UCSD-AML1 (cell line): ENCODE measurements around the gene PDK2.

Experiments used
- DNase-seq: peaks from one replicate; lab custom pipeline; 2025; ENCODE audit not compliant: unreplicated experiment; lab: John Stamatoyannopoulos, UW

Gene PDK2

DNA sequence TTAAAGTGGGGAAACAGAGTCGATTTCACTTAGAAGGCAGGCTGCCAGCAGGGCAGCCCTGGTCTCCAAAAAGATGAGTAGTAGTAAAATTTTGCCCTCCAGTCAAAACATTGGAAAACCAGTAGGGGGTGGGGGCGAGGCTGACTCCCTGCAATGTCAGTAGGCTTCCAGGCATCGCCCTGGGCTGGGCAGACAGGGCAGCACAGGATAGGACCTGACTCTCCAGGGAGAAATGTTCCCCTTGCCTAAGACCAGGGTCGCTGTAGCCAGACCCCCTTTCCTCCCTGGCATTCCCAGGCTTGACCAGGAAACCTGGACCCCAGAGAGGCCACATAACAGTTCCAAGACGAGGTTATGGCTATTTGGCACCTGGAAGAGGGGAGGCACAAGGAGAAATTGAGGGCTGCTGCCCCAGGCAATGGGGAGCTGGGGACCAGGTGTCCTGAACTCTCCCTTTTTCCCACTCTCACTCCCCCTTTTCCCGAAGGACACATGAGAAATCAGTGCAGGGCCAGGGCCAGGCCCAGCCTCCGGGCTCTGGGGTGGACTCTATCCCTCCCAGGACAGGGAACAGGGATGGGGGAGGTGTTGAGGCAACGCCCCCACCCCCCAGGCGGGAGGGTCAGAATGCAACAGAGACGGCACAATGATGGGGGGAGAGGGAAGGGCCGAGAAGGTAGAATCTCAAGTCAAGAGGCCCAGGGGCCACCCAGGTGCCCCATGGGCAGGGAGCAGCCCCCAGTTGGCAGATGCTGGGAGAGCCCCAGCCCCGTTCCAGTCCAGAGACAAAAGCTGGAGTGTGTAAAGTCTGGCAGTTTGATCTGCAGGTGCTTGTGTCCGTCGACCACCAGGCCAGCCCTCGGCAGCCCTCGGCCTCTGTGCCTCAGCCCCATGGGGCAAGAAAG is 39.3 kb downstream of the PDK2 start:
- DNase-seq, result no peak

DNA sequence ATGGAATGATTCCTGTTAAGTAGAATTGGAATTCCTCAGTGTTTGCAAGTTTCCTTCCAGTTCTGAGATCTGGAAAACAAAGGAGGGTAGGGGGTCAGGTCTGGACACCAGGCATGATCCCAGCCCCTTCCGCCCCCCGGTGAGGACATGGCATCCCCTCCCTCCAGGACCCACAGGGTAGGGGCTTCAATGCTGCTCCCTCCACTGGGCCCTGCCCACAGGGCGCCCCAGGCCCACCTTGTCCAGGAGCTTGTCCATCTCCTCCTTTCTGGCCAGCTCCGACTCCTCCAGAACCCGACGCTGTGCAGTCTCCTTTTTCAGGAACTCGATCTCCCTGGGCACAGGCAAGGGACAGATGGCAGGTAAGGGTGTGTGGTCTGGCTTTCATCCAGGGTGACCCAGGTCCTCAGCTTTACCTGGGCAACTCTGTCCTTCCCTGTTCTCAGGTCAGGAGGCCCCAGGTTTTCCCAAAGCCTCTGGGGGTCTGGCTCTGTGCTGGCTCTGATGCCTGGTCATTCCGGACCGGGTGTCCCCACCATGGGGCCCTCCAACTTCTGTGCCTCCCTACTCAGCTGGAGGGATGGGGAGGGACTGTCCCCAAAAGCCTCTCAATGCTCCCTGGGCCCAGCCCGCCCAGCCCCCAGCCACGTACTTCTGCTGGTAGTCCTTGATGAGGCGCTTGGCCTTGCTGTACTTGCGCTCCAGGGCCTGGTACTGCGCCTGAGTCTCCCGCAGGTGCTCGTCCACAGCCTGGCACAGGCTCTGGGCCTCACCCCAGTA is 40.4 kb downstream of the PDK2 start:
- no peak for DNase-seq

DNA sequence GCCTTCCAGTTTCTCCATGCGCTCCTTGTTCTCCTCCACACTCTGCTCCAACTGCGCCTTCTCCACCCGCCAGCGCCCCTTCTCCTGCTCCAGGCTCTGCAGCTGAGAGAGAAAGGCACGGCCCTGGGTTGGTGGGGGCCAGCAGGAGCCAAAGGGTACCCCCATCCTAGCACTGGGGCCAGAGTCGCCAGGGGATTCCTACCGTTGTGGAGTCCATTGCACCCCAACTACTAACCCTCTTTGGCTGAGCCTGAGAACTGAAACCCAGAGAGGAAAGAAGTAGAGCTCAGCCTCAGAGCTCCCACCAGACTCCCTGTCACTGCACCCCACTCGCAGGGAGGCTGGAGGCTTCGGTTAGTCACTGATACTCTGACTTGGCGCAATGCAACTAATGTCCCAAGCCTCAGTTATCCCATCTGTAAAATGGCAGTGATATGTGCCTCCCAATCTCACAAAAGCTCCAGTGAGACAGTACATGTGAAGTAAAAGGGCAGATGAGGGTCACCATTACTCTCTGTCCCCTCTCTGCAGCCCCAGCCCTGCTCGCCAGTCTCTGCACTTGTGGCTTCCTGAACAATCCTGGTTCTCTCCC is 41.0 kb downstream of the PDK2 start:
- DNase-seq, result no peak

DNA sequence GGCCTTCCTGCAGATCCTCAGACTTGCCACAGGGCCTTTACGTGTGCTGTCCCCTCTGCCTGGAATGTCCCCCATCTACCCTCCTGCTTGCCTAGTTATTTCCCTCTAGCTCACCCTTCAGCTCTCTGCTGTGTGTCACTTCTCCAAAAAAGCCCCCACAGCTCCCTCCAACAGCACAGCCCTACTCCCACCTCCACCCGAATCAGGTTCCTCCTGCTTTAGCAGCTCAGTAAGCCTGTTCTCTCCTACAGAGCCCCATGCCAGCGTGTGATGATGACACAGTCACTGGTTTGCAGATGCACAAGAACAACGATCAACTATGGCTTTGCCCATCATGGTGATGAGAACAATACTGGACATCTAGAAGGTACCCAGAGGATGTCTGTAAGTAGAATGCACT is 41.9 kb downstream of the PDK2 start:
- no peak for DNase-seq

DNA sequence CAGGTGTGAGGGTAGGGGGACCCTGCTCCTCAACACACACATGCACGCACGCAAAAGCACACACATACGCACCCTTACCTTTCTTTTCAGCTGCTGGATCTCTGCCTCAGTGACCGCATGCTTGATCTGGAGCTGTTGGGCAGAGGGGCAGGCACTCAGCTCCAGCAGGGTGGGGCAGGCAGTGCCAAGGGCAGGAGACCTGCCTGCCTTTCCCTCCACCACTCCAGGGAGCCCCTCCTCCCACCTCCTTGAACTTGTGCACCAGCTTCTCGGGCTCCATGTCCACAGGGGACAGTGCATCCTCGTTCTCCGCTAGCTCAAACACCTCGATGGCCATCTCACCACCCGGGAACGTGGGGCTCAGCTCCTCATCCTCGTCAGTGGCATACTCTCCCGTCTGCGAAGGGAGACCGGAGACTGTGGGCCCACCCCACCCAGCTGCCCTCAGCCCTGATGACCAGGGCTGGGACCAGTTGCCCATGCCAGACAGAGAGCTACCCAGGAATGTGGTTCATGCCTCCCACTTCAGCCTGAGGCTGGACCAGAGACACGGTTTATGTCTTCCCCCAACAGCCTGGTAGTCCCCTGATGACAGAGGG is 44.1 kb downstream of the PDK2 start:
- DNase-seq, result no peak

DNA sequence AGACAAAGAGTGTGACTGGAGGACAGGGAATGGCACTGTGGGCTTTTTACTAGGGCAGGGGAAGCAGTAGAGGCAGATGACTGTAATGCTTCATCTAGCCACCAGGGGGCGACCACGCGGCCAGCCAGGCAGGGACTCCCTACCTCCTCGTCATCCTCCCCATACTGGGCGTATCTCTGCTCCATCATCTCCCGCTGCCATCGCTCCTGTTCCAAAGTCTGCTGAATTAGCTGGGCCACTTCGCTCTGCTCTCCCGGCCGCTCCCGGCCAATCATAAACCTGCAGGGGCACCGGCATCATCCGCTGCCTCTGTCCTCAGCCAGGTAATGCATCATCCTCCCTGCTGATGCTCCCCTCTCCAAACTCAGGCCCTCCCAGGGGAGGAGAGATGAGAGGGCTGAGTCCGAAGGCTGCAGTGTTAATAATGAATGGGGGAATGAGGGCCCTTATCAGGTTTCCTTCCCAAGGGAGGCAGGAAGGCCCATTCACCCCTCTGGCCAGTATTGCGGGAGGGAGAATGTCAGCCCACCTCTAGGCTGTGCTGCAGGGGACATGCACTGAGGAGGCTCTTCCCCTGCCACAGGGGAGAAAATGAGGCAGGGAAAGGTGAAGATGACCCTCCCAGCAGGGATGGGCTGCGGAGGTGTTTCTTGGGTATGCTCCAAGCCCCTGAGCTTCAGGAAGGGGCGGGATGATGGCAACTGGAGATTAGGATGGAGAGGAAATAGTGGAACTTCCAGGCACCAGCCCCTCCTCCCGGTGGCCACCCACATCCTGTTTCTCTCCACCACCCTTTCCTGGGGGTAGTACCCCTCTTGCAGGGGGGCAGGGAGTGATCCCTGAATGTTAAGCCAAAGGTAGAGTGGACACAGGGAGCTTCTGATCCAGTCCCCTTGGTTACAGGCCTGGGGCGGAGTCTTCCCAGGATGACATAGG is 45.1 kb downstream of the PDK2 start:
- DNase-seq, result peak; percentile 85

DNA sequence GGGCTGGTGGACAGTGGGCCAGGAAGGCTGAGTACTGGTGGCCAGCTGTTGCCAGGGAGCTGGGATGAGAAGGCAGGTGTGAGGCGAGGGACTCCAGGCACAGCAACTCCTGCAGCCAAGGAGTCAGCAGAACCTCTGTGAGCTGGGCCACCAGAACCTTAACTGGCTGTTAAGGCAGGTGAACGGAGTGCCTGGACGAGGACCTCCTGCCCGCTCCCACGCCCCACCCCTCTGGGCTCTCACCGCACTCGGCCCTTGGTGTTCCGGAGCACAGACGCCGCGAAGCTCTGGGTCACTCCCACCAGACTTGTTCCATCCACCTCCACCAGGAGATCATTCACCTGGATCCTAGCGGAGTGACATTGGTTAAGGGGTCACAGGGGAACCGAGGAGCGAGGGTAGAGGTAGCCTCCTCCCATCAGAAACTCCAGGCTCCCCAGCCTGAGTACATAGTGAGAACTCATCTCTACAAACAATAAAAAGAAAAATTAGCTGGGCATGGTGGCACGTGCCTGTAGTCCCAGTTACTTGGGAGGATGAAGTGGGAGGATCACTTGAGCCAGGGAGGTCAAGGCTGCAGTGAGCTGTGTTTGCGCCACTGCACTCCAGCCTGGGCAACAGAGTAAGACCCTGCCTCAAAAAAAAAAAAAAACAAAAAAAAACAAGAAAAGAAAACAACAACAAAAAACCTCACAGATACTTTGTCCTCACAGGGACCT is 46.0 kb downstream of the PDK2 start:
- no peak for DNase-seq

DNA sequence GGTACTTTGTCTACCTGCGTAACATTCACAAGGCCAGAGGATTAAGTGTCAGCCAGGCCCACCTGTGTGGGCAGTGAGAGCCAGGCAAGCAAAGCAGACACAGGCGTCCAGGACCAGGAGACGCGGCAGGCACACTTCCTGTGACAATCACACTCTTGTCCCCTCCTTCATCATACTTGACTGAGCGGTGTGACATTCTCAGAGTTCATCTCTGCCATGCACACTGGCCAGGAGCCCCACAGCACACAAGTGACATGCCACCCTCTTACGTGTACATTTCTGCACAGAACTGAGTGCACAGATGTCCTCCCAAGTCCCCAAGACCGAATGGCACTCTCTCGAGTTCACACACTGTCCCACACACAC is 46.6 kb downstream of the PDK2 start:
- no peak for DNase-seq

DNA sequence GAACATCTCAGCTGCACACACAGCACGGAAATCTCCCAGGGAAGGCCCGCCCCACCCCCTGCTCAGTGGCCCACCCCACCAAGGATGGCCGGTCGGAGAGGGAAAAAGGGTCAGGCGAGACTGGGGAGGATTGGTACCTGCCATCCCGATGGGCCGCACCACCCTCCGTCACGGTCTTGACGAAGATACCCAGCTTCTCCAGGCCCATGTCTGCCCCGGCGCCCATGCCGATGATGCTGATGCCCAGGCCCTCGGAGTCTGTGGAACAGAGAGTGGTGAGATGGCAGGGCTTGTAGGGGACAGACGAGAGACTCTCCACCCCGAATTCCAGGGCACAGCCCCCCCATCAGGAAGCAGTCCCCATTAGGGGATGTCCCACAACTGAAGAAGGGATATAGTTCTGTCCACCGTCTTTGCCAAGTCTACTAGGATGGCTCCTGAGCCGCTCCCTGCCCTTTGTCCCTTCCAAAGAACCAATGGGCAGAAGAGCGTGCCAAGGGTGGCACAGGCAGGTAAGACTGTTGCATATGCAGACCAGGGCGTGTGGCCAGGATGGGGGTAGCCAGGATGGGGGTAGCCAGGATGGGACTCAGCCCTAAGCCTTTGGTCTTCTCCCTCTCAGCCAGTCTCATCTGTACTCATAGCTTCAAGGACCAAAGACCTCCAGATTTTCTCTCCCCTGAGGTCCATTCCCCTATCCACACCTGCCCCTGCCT is 48.5 kb downstream of the PDK2 start:
- no peak for DNase-seq

DNA sequence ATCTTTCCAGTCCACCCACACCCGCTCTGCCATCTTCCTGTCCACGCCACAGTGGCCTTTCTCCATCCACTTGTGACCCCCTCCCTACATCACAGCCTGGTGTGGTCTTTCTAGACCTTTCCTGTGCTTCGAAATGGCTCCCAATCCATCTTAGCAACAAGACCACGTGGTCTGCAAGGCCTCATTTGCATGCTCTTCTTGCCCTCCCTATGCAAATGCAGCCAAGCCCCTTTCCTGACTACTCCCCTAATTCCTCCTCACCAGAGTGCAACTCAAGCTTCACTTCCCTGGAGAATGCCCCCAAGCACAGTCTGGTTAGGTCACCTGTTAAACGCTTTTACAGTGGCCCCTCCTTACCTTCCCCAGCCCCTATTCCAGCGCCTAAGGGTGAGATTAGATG is 49.2 kb downstream of the PDK2 start:
- DNase-seq, result no peak

DNA sequence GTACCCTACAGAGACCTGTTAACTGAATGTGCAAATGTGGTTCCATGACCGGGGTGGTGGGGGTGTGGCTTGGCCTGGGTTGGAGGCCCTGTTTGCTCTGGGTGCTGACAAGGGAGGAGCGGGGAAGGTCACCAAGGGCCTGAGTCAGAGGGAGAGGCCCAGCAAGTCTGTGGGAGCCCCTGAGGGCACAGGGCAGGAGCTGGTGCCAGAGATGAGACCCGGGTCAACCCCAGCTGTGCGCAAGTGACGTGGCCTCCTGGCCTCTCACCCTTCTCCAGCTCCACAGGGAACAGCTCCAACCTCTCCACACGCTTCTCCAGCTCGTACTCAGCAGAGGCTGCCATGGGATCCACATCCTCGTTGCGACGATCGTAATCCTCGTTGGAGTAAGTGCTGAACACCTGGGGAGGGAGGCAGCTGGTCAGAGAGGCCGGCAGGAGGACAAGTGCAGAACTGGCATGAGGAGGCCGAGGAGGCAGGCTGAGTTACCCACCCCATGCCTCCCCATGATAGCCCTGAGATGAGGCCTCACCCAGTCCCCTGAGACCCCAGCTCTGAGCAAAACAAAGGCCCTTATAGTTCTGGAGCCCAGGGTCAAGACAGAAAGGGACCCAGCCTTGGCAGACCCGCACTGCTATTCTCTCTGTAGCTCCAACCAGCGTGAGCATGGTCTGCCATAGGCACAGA is 49.8 kb downstream of the PDK2 start:
- DNase-seq, result no peak

DNA sequence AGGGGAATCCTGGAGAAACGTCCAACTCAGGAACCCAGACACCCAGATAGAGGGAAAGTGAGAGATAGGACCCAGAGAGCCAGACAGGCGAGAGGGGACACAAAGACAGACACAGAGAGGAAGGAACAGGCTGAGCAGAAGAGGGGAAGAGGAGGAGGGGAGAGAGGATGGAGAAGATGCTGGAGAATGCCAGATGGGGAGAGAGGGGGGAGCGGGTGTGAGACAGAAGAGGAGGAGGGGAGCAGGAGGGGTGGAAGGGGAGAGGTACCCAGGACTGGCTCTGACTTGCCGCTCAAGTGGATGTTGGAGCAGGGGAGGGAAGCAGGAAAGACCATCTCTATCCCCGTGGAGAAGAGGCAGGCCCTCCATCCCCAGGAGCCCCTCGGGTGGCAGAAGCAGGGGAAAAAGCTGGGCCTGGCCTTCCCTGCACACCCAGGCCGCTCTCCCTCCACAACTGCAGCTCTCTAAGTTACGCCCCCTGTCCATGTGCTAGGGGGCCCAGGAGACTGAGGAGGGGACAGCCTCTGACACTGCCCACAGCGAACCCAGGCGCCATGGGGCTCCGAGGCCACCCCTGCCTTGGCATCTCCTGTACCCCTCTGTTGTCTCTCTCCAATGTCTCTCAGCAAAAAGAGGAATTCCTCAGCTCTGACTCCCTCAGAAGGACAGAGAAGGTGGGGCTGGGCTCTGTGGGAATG is 50.5 kb downstream of the PDK2 start:
- DNase-seq, result no peak

DNA sequence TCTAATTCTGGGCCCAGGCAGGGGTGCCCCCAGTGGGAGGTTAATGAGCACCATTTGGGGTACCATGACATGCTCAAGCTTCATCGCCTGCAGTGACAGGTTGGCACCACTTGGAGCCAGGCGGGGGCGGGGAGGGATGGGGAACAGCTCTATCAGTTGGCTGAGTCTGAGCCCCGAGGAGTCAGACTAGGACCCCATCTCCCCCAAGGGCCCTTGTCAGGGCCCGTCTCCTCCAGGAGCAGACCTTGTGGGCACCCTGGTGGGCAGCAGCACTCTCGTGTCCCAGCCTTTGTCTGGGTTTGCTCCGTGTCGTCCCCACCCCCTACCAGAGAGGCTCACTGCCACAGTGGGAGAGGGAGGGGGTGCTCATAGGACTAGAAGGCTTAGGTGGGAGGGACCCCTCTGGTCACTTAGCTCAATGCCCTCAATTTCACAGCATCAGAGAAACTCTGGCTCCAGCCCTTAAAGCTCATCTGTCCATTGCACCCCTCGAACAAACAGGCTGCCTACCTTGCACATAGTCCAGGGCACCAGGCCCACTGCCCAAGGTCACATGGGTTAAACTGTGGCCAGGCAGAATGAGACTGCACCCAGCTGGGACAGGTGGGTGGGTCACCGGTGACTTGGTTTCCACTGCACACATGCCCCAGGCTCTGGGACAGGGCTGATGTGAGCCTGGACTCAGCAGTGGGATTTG is 51.2 kb downstream of the PDK2 start:
- DNase-seq, result no peak

DNA sequence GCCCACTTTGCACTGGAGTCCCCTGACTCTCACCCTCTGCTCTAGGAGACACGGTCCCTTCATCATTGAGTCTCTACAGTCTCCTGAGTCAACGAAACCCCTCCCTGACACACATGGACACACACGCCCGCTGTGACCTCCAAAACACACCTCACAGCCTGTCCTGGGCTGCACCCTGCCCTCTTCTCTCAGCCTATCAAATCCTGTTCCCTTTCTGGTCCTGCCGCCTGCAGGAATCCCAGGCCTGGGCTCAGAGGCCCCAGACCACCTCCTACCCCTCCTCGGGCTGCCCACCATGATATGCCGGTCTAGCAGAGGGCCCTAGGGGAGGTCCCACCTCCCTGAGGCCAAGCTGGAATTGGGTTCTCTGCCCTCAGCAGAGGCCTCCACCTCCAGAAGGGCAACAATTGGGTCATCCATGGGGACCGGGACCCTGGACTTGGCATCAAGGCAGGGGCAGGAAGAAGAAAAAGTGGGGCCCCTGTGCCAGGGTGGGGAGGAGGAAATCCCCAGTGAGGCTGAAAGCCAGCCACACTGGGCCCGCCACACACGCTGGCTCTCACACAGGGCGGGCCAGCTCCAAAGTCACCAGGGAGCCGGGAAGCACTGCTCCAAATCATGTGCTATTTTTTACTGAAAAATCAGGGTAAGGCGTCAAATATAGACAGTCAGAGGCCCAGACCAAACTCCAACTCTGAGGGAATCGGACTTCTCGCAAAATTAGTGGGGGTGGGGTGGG is 51.9 kb downstream of the PDK2 start:
- no peak for DNase-seq

DNA sequence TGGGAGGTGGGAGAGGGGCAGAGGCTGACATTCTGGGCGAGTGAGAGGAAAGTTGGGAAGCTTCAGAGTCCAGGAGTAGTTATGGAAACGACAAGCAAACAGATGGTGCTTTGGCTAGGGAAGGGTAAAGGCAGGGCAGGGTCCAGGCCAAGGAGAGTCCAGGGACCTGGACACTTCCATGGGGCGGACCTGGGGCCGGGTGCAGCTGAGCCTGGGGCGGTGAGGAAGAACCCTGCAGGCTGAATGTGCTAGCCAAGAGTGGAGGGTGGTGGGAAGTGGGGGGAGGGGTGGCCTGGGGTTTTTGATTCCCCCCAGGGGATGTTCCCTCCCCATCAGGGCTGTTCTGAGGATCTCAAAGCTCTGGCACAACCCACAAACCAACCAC is 52.7 kb downstream of the PDK2 start:
- no peak for DNase-seq

DNA sequence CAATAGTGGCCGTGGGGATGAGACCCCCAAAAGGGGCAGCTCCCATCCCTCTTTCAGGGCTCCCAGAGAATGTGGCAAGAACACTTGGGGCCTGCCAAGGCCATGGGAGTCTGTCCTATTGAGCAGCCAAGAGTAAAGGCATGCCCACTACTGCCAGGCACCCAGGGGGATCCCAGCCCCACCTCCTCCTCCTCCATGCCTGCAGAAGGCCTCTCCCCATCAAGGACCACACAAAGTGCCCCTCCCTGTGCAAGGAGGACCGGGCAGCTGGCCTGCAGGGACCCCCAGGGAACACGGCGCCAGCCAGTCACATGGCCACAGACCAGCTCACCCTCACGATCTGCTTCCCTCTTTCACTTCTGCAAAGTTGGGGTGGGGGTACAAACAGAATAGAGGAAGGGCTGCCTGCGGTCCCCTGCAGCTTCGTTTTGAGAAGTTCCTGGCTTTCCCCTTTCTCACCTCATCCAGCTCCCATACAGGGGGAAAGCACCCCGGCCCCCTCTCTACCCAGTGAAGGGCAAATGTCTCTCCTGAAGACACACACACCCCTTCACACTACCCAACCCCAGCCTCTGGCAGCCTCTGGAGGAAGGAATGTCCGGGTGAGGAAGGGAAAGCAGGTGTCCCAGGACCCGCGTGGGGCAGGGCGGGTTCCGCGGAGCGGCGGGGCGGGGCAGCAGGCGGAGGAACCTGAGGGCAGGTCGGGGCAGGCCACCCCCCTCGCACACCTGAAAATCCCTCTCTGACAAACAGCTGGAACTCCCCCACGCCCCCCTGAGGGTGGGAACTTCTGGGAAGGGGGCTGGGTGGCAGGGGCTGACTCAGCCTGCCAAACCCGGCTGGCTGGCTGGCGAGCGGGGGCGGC is 53.3 kb downstream of the PDK2 start:
- peak; percentile 48 for DNase-seq
